CD4-positive, alpha-beta memory T cell (primary cell): ENCODE measurements around the gene SLC22A17. TPM values are rescaled to one million over a fixed set of nuclear protein-coding genes. Genes with fewer than 3 reads are reported as not detected.
"Not testable (repeated sequence)": the region's sequence is repeated elsewhere in the genome, so short reads cannot be mapped to it uniquely, and the experiment has no call there.

Experiments
- CTCF ChIA-PET: fragments of 350-600 bp; sonication (Branson Sonifier 250); formaldehyde crosslinking; loops from one replicate; lab custom pipeline; 2021; ENCODE audit warnings: inconsistent platforms; ENCODE audit not compliant: partially characterized antibody; lab: Charles Lee
- POLR2A ChIA-PET: fragments of 350-600 bp; sonication (Branson Sonifier 250); formaldehyde crosslinking; loops from one replicate; lab custom pipeline; 2021; ENCODE audit not compliant: partially characterized antibody; lab: Charles Lee
- DNase-seq, 5 donors: peaks; one replicate each; pipeline versions ENCODE4 v3.0.0 to v3.0.0-alpha.2; 2020 to 2022; ENCODE audit warnings: mixed read lengths in 1 of 5
- H3K27ac ChIP-seq: one replicate; pipeline ENCODE4 v1.7.0; 2013; ENCODE audit warnings: low read depth, low read length
- H3K27me3 ChIP-seq: 2 replicates; pipeline ENCODE4 v1.7.0; 2013; ENCODE audit warnings: mild to moderate bottlenecking, low read length, moderate library complexity; ENCODE audit not compliant: insufficient read depth
- H3K36me3 ChIP-seq: 2 replicates; pipeline ENCODE4 v1.7.0; 2013; ENCODE audit warnings: mild to moderate bottlenecking, low read length, moderate library complexity; ENCODE audit not compliant: insufficient read depth
- H3K4me1 ChIP-seq: 2 replicates; pipeline ENCODE4 v1.7.0; 2013; ENCODE audit warnings: mild to moderate bottlenecking, low read length, moderate library complexity; ENCODE audit not compliant: insufficient read depth
- H3K4me3 ChIP-seq, 2 donors: one replicate each; pipeline ENCODE4 v1.7.0; 2013; ENCODE audit warnings: low read length in 2 of 2, mild to moderate bottlenecking in 1 of 2
- H3K9me3 ChIP-seq, 2 donors: one replicate each; pipeline ENCODE4 v1.7.0; 2013; ENCODE audit warnings: low read length in 2 of 2, control low read depth in 1 of 2; ENCODE audit not compliant: control insufficient read depth in 1 of 2
- H3K27ac Mint-ChIP-seq, 7 donors: one replicate each; pipeline ENCODE4 v1.8.0; 2020 to 2021; ENCODE audit warnings: mixed read lengths in 7 of 7, mild to moderate bottlenecking in 6 of 7, inconsistent platforms in 3 of 7, moderate library complexity in 3 of 7
- H3K27me3 Mint-ChIP-seq, 2 donors: one replicate each; pipeline ENCODE4 v1.8.0; 2020 to 2021; ENCODE audit warnings: mixed read lengths in 2 of 2
- H3K36me3 Mint-ChIP-seq, 2 donors: one replicate each; pipeline ENCODE4 v1.8.0; 2020 to 2021; ENCODE audit warnings: mixed read lengths in 2 of 2, inconsistent platforms in 1 of 2, mild to moderate bottlenecking in 1 of 2
- H3K4me1 Mint-ChIP-seq, 4 donors: one replicate each; pipeline ENCODE4 v1.8.0; 2020 to 2021; ENCODE audit warnings: mixed read lengths in 4 of 4, mild to moderate bottlenecking in 1 of 4
- H3K4me3 Mint-ChIP-seq, 8 donors: one replicate each; pipeline ENCODE4 v1.8.0; 2020 to 2021; ENCODE audit warnings: mixed read lengths in 8 of 8, mild to moderate bottlenecking in 7 of 8, moderate library complexity in 6 of 8, inconsistent platforms in 3 of 8
- H3K9me3 Mint-ChIP-seq, 8 donors: one replicate each; pipeline ENCODE4 v1.8.0; 2020 to 2021; ENCODE audit warnings: mixed read lengths in 8 of 8, mild to moderate bottlenecking in 5 of 8, inconsistent platforms in 3 of 8, moderate library complexity in 1 of 8
- intact Hi-C: fragments of 100-400 bp; cut with micrococcal nuclease; formaldehyde crosslinking; loops from one replicate; pipeline ENCODE4 v1.15.1; 2023
- polyA plus RNA-seq, 2 donors: library from polyadenylated mRNA; unstranded; fragments of 300-500 nt; fragmentation: Illumina TruSeq; gene quantifications; one replicate each; pipeline ENCODE4 v1.2.3, GENCODE V29; 2021
- total RNA-seq, 2 experiments: library from RNA; stranded (reverse); gene quantifications; one replicate each; pipeline ENCODE4 v1.2.3, GENCODE V29; 2021

SLC22A17 gene
- total and polyA plus RNA-seq, 4 experiments from 2014 or later = 2.9 to 21.1 (median 11.9) TPM

GRCh38 chr14:23327947-23328744, 24.5 kb downstream of the SLC22A17 start:
- Mint-ChIP-seq H3K27me3 (peaks cover 0 to 2% of the 10 kb centered on the region in 2 donors), H3K27ac (peak overlapping the region in 2 of 7 donors; percentile 28 to 60), H3K4me1 (peaks cover 3 to 8% (median 5%) of the 10 kb centered on the region in 4 donors), H3K4me3 (no peak overlapping the region), H3K36me3 (peaks cover 16 to 27% of the 10 kb centered on the region in 2 donors), H3K9me3 (no peaks in the 10 kb centered on the region)
- peak; percentile 48 to 64 (median 60) for DNase-seq
- Histone ChIP-seq H3K36me3 (peaks cover 18% of the 10 kb centered on the region), H3K9me3 (no peaks in the 10 kb centered on the region), H3K4me3 (no peak overlapping the region), H3K4me1 (peaks cover 9% of the 10 kb centered on the region), H3K27me3 (no peaks in the 10 kb centered on the region), H3K27ac (no peak overlapping the region)
- CTCF ChIA-PET = interaction anchor here (1.2 to 3.0 kb wide), 10 partner anchors 17 to 232 kb away, joined by 4 to 25 read pairs (median 6); no protein-coding TSS in a partner anchor
- intact Hi-C loops = loop anchor here (1.0 to 10.0 kb wide), 5 partner anchors 52 to 733 kb away; partner anchors contain the start of gene ABHD4
- POLR2A ChIA-PET = interaction anchor here (0.8 to 1.5 kb wide), 2 partner anchors 26 to 42 kb away, joined by 3 read pairs; partner anchors contain the start of gene HOMEZ

GRCh38 chr14:23326491-23327332, 26.0 kb downstream of the SLC22A17 start:
- H3K36me3 Mint-ChIP-seq = peaks cover 26 to 41% of the 10 kb centered on the region in 2 donors
- intact Hi-C loops = loop anchor here (10.0 kb wide), 1 partner anchor 732 kb away; the partner anchor contains the start of gene ABHD4
- DNase-seq = no peak
- H3K4me1 Mint-ChIP-seq = peaks cover 15 to 22% (median 17%) of the 10 kb centered on the region in 4 donors
- H3K27ac Mint-ChIP-seq = peak overlapping the region in 2 of 7 donors; percentile 19 to 57
- CTCF ChIA-PET = interaction anchor here (0.7 to 2.7 kb wide), 21 partner anchors 10 to 234 kb away, joined by 3 to 25 read pairs (median 4); partner anchors contain the start of genes ACIN1, CMTM5 and PPP1R3E
- no peaks in the 10 kb centered on the region for H3K9me3 Mint-ChIP-seq
- Histone ChIP-seq H3K27ac (no peak overlapping the region), H3K27me3 (no peaks in the 10 kb centered on the region), H3K4me3 (no peak overlapping the region), H3K9me3 (no peaks in the 10 kb centered on the region), H3K4me1 (peaks cover 19% of the 10 kb centered on the region), H3K36me3 (peaks cover 18% of the 10 kb centered on the region)
- H3K27me3 Mint-ChIP-seq = peaks cover 0 to 2% of the 10 kb centered on the region in 2 donors
- peak overlapping the region in 1 of 8 donors; percentile 30 for H3K4me3 Mint-ChIP-seq
- POLR2A ChIA-PET = interaction anchor here (1.0 to 1.5 kb wide), 5 partner anchors 21 to 53 kb away, joined by 3 to 5 read pairs (median 3); partner anchors contain the start of gene HOMEZ

GRCh38 chr14:23325746-23326145, 26.9 kb downstream of the SLC22A17 start:
- POLR2A ChIA-PET = interaction anchor here (1.0 kb wide), 1 partner anchor 20 kb away, joined by 3 read pairs; no protein-coding TSS in a partner anchor
- intact Hi-C loops = loop anchor here (10.0 kb wide), 1 partner anchor 731 kb away; the partner anchor contains the start of gene ABHD4
- H3K4me1 ChIP-seq = peaks cover 19% of the 10 kb centered on the region
- not testable (repeated sequence) for DNase-seq, H3K4me3 ChIP-seq, H3K27ac ChIP-seq, H3K9me3 Mint-ChIP-seq, H3K27me3 ChIP-seq, H3K9me3 ChIP-seq, H3K4me3 Mint-ChIP-seq, H3K27me3 Mint-ChIP-seq
- CTCF ChIA-PET = interaction anchor here (0.9 to 2.7 kb wide), 8 partner anchors 27 to 231 kb away, joined by 3 to 25 read pairs (median 3); partner anchors contain the start of genes ACIN1 and CMTM5
- Mint-ChIP-seq H3K36me3 (peaks cover 26 to 45% of the 10 kb centered on the region in 2 donors), H3K4me1 (peaks cover 17 to 28% (median 18%) of the 10 kb centered on the region in 4 donors), H3K27ac (peak overlapping the region in 2 of 7 donors; percentile 75 to 79)
- peaks cover 18% of the 10 kb centered on the region for H3K36me3 ChIP-seq

DNA sequence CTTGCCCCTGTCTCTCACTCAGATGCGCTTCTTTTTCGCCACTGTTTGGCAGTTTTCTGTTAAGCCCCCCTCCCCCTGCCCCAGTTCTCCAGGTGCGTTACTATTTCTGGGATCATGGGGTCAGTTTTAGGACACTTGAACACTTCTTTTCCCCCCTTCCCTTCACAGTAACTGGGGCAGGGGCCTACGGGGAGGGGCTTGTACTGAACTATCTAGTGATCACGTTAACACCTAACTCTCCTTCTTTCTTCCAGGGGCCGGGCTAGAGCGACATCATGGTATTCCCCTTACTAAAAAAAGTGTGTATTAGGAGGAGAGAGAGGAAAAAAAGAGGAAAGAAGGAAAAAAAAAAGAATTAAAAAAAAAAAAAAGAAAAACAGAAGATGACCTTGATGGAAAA, 27.7 kb downstream of the SLC22A17 start:
- ChIA-PET POLR2A (interaction anchor here (0.6 to 9.1 kb wide), 2 partner anchors 20 to 1812 kb away, joined by 4 to 373 read pairs; partner anchors contain the start of genes BCL2L2 and PPP1R3E), CTCF (interaction anchor here (1.2 kb wide), 1 partner anchor 128 kb away, joined by 3 read pairs; no protein-coding TSS in a partner anchor)
- no peaks in the 10 kb centered on the region for H3K9me3 ChIP-seq
- no peak overlapping the region for H3K4me3 Mint-ChIP-seq
- peaks cover 26% of the 10 kb centered on the region for H3K4me1 ChIP-seq
- intact Hi-C loops = loop anchor here (10.0 kb wide), 1 partner anchor 730 kb away; the partner anchor contains the start of gene ABHD4
- peaks cover 20 to 35% (median 25%) of the 10 kb centered on the region in 4 donors for H3K4me1 Mint-ChIP-seq
- H3K27ac Mint-ChIP-seq = peak overlapping the region in 1 of 7 donors; percentile 8
- no peaks in the 10 kb centered on the region for H3K27me3 Mint-ChIP-seq
- no peaks in the 10 kb centered on the region for H3K9me3 Mint-ChIP-seq
- H3K27me3 ChIP-seq = no peaks in the 10 kb centered on the region
- no peak overlapping the region for H3K27ac ChIP-seq
- peaks cover 26 to 45% of the 10 kb centered on the region in 2 donors for H3K36me3 Mint-ChIP-seq
- no peak overlapping the region for H3K4me3 ChIP-seq
- no peak for DNase-seq
- peaks cover 18% of the 10 kb centered on the region for H3K36me3 ChIP-seq

GRCh38 chr14:23324455-23324846, 28.2 kb downstream of the SLC22A17 start:
- Mint-ChIP-seq H3K27me3 (peaks cover 0 to 2% of the 10 kb centered on the region in 2 donors), H3K4me3 (no peak overlapping the region), H3K36me3 (peaks cover 26 to 45% of the 10 kb centered on the region in 2 donors), H3K27ac (no peak overlapping the region), H3K9me3 (peaks cover 0 to 2% (median 0%) of the 10 kb centered on the region in 8 donors), H3K4me1 (peaks cover 22 to 40% (median 29%) of the 10 kb centered on the region in 4 donors)
- ChIA-PET POLR2A (interaction anchor here (9.1 kb wide), 1 partner anchor 20 kb away, joined by 373 read pairs; the partner anchor contains the start of genes BCL2L2 and PPP1R3E), CTCF (interaction anchor here (1.2 to 1.7 kb wide), 2 partner anchors 30 to 129 kb away, joined by 3 to 5 read pairs; no protein-coding TSS in a partner anchor)
- Histone ChIP-seq H3K36me3 (peaks cover 18% of the 10 kb centered on the region), H3K27ac (no peak overlapping the region), H3K4me1 (peaks cover 29% of the 10 kb centered on the region), H3K4me3 (no peak overlapping the region), H3K27me3 (no peaks in the 10 kb centered on the region), H3K9me3 (no peaks in the 10 kb centered on the region)
- intact Hi-C loops = loop anchor here (10.0 kb wide), 1 partner anchor 730 kb away; the partner anchor contains the start of gene ABHD4
- DNase-seq = no peak

DNA sequence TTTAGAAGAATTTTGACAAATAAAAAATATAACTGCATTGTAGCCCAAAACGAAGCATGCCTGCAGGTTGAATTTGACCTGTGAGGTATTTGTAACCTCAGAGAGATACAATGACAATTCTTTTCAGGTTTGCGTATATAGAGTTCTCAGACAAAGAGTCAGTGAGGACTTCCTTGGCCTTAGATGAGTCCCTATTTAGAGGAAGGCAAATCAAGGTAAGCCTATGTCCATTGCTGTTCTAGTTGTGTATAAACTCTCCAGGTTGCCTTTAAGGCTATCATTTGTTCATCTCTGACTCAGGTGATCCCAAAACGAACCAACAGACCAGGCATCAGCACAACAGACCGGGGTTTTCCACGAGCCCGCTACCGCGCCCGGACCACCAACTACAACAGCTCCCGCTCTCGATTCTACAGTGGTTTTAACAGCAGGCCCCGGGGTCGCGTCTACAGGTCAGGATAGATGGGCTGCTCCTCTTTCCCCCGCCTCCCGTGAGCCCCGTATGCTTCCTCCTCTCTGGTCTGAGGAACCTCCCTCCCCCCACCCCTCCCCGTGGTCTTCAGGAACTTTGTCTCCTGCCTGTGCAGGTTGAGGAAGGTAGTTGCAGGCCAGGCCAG, 28.7 kb downstream of the SLC22A17 start:
- DNase-seq = no peak
- Mint-ChIP-seq H3K4me3 (no peak overlapping the region), H3K4me1 (peaks cover 22 to 41% (median 29%) of the 10 kb centered on the region in 4 donors), H3K36me3 (peaks cover 26 to 45% of the 10 kb centered on the region in 2 donors), H3K27me3 (peaks cover 0 to 2% of the 10 kb centered on the region in 2 donors), H3K9me3 (peaks cover 0 to 2% (median 0%) of the 10 kb centered on the region in 8 donors), H3K27ac (peak overlapping the region in 2 of 7 donors; percentile 17 to 90)
- no peaks in the 10 kb centered on the region for H3K9me3 ChIP-seq
- CTCF ChIA-PET = interaction anchor here (1.2 to 2.5 kb wide), 5 partner anchors 30 to 205 kb away, joined by 3 to 12 read pairs (median 7); partner anchors contain the start of genes CEBPE and HOMEZ
- POLR2A ChIA-PET = interaction anchor here (3.6 to 9.1 kb wide), 2 partner anchors 19 to 31 kb away, joined by 23 to 373 read pairs; partner anchors contain the start of genes BCL2L2 and PPP1R3E
- no peak overlapping the region for H3K4me3 ChIP-seq
- no peaks in the 10 kb centered on the region for H3K27me3 ChIP-seq
- peaks cover 18% of the 10 kb centered on the region for H3K36me3 ChIP-seq
- H3K27ac ChIP-seq = no peak overlapping the region
- intact Hi-C loops = loop anchor here (10.0 kb wide), 1 partner anchor 729 kb away; the partner anchor contains the start of gene ABHD4
- peaks cover 29% of the 10 kb centered on the region for H3K4me1 ChIP-seq
